Sigmoid colon (tissue), 7 donors: ENCODE data around the gene CCDC178. TPM values are rescaled to one million over a fixed set of nuclear protein-coding genes. Genes with fewer than 3 reads are reported as not detected.

Experiments
- DNase-seq: peaks from one replicate; pipeline ENCODE4 v3.0.0-alpha.2; 2019
- H3K27ac ChIP-seq, 4 donors: fragments of 200-600 bp; sonication (generic); one replicate each; pipeline ENCODE4 v1.5.1; 2016 to 2019; ENCODE audit warnings: mild to moderate bottlenecking in 1 of 4
- H3K27me3 ChIP-seq, 3 donors: fragments of 200-600 bp; sonication (generic); one replicate each; pipeline ENCODE4 v1.5.1; 2019; ENCODE audit warnings: mild to moderate bottlenecking in 1 of 3
- H3K36me3 ChIP-seq, 4 donors: fragments of 200-600 bp; sonication (generic); one replicate each; pipeline ENCODE4 v1.5.1; 2016 to 2019
- H3K4me1 ChIP-seq, 4 donors: fragments of 200-600 bp; sonication (generic); one replicate each; pipeline ENCODE4 v1.5.1; 2017 to 2019
- H3K4me3 ChIP-seq, 4 donors: fragments of 200-600 bp; sonication (generic); one replicate each; pipeline ENCODE4 v1.5.1; 2017 to 2019; ENCODE audit warnings: mild to moderate bottlenecking in 2 of 4, moderate library complexity in 1 of 4
- H3K9me3 ChIP-seq, 4 donors: fragments of 200-600 bp in 3 of 4; sonication (generic) in 3 of 4; one replicate each; pipeline versions ENCODE4 v1.5.1 to v1.6.1; 2013 to 2019
- EP300 ChIP-seq, 4 donors: sonication (generic); formaldehyde crosslinking; IDR thresholded peaks; one replicate each; pipeline ENCODE4 v1.6.1; 2017; ENCODE audit warnings: antibody characterized with exemption in 4 of 4
- POLR2A ChIP-seq, 2 donors: fragments of 450-650 bp; IDR thresholded peaks; one replicate each; pipeline ENCODE4 v1.6.1; 2016; ENCODE audit warnings: antibody characterized with exemption in 2 of 2, mild to moderate bottlenecking in 2 of 2, moderate library complexity in 2 of 2
- POLR2AphosphoS5 ChIP-seq, 4 donors: sonication (generic); formaldehyde crosslinking; IDR thresholded peaks; one replicate each; pipeline ENCODE4 v1.6.1; 2017; ENCODE audit warnings: antibody characterized with exemption in 4 of 4
- WGBS, 2 donors: extraction: QIAGEN DNeasy Blood & Tissue Kit; methylation state at CpG; one replicate each; pipeline ENCODE4 v1.1.7; 2013; 5-methylcytosine and 5-hydroxymethylcytosine counted together
- intact Hi-C: fragments of 100-400 bp; cut with DNase I; formaldehyde crosslinking; loops from one replicate; pipeline ENCODE4 v1.15.1; 2023
- polyA plus RNA-seq, 3 donors: library from polyadenylated mRNA; stranded (reverse); fragments of 200-250 nt; gene quantifications; one replicate each; pipeline ENCODE4 v1.2.3, GENCODE V29; 2013
- total RNA-seq, 4 donors: library from RNA; depleted of rRNA; stranded (reverse); fragments of >200 nt; gene quantifications; one replicate each; pipeline ENCODE4 v1.1.0, GENCODE V29; 2016
- TF ChIP-seq, protein P1 (sequence below), 4 experiments: fragments of 450-650 bp in 3 of 4; fragments of 200-600 bp in 1 of 4; IDR thresholded peaks; one replicate each; pipeline ENCODE4 v1.5.1; 2016 to 2019; ENCODE audit warnings: antibody characterized with exemption in 4 of 4, mild to moderate bottlenecking in 3 of 4, moderate library complexity in 2 of 4
- donor health status: healthy with polysubstance abuse.
- donor health status: Bipolar disorder and iron deficiency.
- donor health status: healthy.

CCDC178 gene
- total and polyA plus RNA-seq, 7 donors = under 0.01 to 1.7 (median 0.66) TPM; not detected in 2

DNA sequence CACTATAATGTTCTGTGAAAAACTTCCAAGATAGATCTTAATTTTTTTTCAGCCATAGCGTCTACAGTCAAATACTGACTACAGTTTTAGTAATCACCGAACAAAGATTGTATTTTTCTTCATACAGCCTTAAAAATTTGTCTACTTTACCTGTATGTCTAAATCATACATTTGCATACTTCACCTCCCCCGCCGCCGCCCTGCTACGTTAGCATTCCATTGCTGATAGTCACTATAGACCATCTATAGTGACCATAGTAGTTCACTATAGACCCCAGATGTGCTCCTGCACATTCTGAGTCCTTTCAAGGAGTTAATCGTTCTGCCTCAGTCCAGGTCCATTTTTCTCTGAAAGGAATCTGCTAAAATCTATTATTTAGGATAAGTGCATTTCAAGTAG lies 325.0 kb downstream of the CCDC178 start:
- WGBS, 2 donors = 84 to 92% methylated on average over 7 of the region's 7 CpGs
- H3K36me3 ChIP-seq = no peaks in the 10 kb centered on the region
- H3K4me3 ChIP-seq = no peak overlapping the region
- no peaks in the 10 kb centered on the region for H3K9me3 ChIP-seq
- intact Hi-C loops = no loop called here
- TF ChIP-seq, protein P1, sequence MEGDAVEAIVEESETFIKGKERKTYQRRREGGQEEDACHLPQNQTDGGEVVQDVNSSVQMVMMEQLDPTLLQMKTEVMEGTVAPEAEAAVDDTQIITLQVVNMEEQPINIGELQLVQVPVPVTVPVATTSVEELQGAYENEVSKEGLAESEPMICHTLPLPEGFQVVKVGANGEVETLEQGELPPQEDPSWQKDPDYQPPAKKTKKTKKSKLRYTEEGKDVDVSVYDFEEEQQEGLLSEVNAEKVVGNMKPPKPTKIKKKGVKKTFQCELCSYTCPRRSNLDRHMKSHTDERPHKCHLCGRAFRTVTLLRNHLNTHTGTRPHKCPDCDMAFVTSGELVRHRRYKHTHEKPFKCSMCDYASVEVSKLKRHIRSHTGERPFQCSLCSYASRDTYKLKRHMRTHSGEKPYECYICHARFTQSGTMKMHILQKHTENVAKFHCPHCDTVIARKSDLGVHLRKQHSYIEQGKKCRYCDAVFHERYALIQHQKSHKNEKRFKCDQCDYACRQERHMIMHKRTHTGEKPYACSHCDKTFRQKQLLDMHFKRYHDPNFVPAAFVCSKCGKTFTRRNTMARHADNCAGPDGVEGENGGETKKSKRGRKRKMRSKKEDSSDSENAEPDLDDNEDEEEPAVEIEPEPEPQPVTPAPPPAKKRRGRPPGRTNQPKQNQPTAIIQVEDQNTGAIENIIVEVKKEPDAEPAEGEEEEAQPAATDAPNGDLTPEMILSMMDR (IDR thresholded peaks at IDR 0.05) = no peak
- TF ChIP-seq EP300 (IDR thresholded peaks at IDR 0.05) (no peak), POLR2A (IDR thresholded peaks at IDR 0.05) (no peak), POLR2AphosphoS5 (IDR thresholded peaks at IDR 0.05) (no peak)
- no peaks in the 10 kb centered on the region for H3K27me3 ChIP-seq
- DNase-seq = no peak
- no peak overlapping the region for H3K27ac ChIP-seq
- no peaks in the 10 kb centered on the region for H3K4me1 ChIP-seq

DNA sequence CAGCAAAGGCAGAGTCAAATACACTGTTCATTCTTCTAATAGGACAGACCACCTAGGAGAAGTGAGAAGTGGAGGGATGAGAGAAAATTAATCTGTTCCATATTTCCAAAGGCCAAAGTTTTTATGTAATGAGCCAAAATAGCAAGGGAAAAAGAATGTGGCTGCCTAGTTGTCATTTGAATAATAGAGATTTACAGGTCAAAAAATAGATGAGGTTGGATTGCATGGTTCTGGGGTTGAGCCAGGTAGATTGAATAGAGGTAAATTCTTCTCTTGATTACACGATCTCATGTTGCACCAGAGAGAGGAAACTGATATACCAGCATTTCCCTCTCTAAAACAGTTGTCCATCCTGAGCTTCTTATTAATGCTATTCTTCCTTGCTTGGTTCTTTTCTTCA lies 325.8 kb downstream of the CCDC178 start:
- H3K36me3 ChIP-seq = no peaks in the 10 kb centered on the region
- H3K9me3 ChIP-seq = no peaks in the 10 kb centered on the region
- intact Hi-C loops = no loop called here
- H3K27ac ChIP-seq = no peak overlapping the region
- H3K4me1 ChIP-seq = no peaks in the 10 kb centered on the region
- TF ChIP-seq POLR2AphosphoS5 (IDR thresholded peaks at IDR 0.05) (no peak), POLR2A (IDR thresholded peaks at IDR 0.05) (no peak), EP300 (IDR thresholded peaks at IDR 0.05) (no peak)
- TF ChIP-seq, protein P1 (IDR thresholded peaks at IDR 0.05) = no peak
- DNase-seq = no peak
- no peak overlapping the region for H3K4me3 ChIP-seq
- WGBS, 2 donors = 83 to 96% methylated on average over 1 of the region's 1 CpG
- no peaks in the 10 kb centered on the region for H3K27me3 ChIP-seq

DNA sequence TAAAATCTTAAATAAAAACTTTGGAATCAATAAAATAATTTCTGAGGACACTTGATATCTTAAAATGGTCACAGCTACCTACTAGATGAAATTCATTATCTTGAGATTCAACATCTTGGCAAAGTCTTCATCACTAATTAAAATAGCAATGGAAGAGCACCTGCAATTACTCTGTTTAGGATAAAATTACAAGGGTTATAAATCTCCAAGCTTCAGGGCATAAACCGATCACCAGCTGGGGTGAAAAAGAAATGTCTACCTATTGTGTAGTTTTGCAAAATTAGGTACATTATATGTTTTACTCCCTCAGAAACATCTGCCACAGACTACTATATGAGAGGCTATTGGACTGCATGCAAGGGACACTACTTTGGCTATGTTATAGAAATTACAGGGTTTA lies 327.1 kb downstream of the CCDC178 start:
- no peak overlapping the region for H3K4me3 ChIP-seq
- WGBS, 2 donors = 65 to 75% methylated on average over 1 of the region's 1 CpG
- no peak for DNase-seq
- H3K4me1 ChIP-seq = no peaks in the 10 kb centered on the region
- H3K27me3 ChIP-seq = no peaks in the 10 kb centered on the region
- TF ChIP-seq POLR2AphosphoS5 (IDR thresholded peaks at IDR 0.05) (no peak), POLR2A (IDR thresholded peaks at IDR 0.05) (no peak), EP300 (IDR thresholded peaks at IDR 0.05) (no peak)
- TF ChIP-seq, protein P1 (IDR thresholded peaks at IDR 0.05) = no peak
- H3K36me3 ChIP-seq = no peaks in the 10 kb centered on the region
- intact Hi-C loops = no loop called here
- no peak overlapping the region for H3K27ac ChIP-seq
- no peaks in the 10 kb centered on the region for H3K9me3 ChIP-seq

DNA sequence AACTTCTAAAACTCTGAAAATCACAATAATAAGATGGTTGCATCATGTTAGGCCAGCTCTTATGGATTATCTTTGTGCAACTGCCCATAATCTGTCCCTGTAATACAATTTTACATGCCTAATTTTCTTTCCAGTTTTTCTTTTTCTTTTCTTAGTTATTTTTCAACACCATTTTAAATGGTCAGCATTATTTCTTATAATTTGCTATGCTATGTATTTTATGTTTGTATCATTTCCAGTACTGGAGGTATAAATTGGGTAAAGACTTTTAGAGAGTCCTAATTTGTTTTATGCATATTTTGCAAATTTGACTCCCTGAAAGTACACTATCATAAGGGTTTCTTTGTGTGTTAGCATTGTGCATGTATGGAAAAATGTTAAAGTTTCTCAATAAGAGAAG lies 333.0 kb downstream of the CCDC178 start:
- Histone ChIP-seq H3K27me3 (no peaks in the 10 kb centered on the region), H3K9me3 (no peaks in the 10 kb centered on the region), H3K4me3 (no peak overlapping the region), H3K36me3 (no peaks in the 10 kb centered on the region), H3K4me1 (no peaks in the 10 kb centered on the region), H3K27ac (no peak overlapping the region)
- TF ChIP-seq, protein P1 (IDR thresholded peaks at IDR 0.05) = no peak
- TF ChIP-seq EP300 (IDR thresholded peaks at IDR 0.05) = no peak
- TF ChIP-seq POLR2A (IDR thresholded peaks at IDR 0.05) = no peak
- no peak for TF ChIP-seq POLR2AphosphoS5 (IDR thresholded peaks at IDR 0.05)
- intact Hi-C loops = no loop called here
- no peak for DNase-seq

DNA sequence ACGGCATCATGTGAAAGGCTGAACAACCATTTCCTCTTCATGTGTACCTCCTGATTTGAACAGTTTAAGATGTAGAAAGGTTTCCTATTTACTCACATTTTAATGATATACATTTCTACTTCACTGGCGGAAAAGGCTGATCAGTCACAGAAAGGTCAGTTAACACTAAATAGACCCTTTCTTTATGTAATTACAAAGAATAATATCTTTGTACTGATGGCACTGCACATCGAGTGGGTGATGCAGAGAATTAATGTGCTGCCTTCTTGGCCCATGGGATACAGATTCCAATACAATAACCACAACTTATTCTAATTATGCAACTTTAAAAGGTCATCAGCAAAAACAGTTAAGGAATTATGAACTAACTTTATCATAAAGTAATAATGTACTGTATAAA lies 339.2 kb downstream of the CCDC178 start:
- no peak for TF ChIP-seq EP300 (IDR thresholded peaks at IDR 0.05)
- no peak for TF ChIP-seq POLR2A (IDR thresholded peaks at IDR 0.05)
- TF ChIP-seq POLR2AphosphoS5 (IDR thresholded peaks at IDR 0.05) = no peak
- TF ChIP-seq, protein P1 (IDR thresholded peaks at IDR 0.05) = no peak
- Histone ChIP-seq H3K36me3 (no peaks in the 10 kb centered on the region), H3K4me1 (no peaks in the 10 kb centered on the region), H3K27me3 (no peaks in the 10 kb centered on the region), H3K4me3 (no peak overlapping the region), H3K27ac (no peak overlapping the region), H3K9me3 (no peaks in the 10 kb centered on the region)
- 70 to 88% methylated on average over 3 of the region's 3 CpGs for WGBS, 2 donors
- intact Hi-C loops = no loop called here
- no peak for DNase-seq
